Cardiac muscle cell (in vitro differentiated cells and primary cell): ENCODE data around the gene MEAK7. TPM values are rescaled to one million over a fixed set of nuclear protein-coding genes. Genes with fewer than 3 reads are reported as not detected.

ENCODE experiments used
- DNase-seq, 2 donors: peaks; one replicate each; pipeline versions ENCODE4 v3.0.0 to v3.0.0-alpha.2; 2010 to 2017; ENCODE audit warnings: low read depth in 1 of 2, low spot score in 1 of 2
- H3K27ac ChIP-seq: fragments of 200-600 bp; sonication (generic); 2 replicates; pipeline ENCODE4 v1.5.1; 2016
- H3K27me3 ChIP-seq: fragments of 200-600 bp; sonication (generic); 2 replicates; pipeline ENCODE4 v1.6.0; 2016; ENCODE audit warnings: control low read depth
- H3K36me3 ChIP-seq: fragments of 200-600 bp; sonication (generic); 2 replicates; pipeline ENCODE4 v1.5.1; 2016; ENCODE audit warnings: control low read depth
- H3K4me1 ChIP-seq: fragments of 200-600 bp; sonication (generic); 2 replicates; pipeline ENCODE4 v1.8.1; 2017; ENCODE audit warnings: low read depth, mild to moderate bottlenecking, mixed run types
- H3K4me3 ChIP-seq: fragments of 200-600 bp; sonication (generic); 2 replicates; pipeline ENCODE4 v1.5.1; 2016; ENCODE audit warnings: mild to moderate bottlenecking
- H3K9me3 ChIP-seq: fragments of 200-600 bp; sonication (generic); 2 replicates; pipeline ENCODE4 v1.5.1; 2017; ENCODE audit warnings: low read depth, mild to moderate bottlenecking, control low read depth
- CTCF ChIP-seq: IDR thresholded peaks from 2 replicates; pipeline ENCODE4 v1.5.1; 2012; ENCODE audit warnings: low read depth, mild to moderate bottlenecking, low read length
- polyA plus RNA-seq: library from polyadenylated mRNA; unstranded; fragments of >200 nt; fragmentation: Nextera tagmentation; extraction: Ambion mirVana; gene quantifications from 2 replicates; pipeline ENCODE4 v1.2.1, GENCODE V29; 2016
- total RNA-seq: library from RNA; depleted of rRNA; stranded (reverse); fragments of >200 nt; gene quantifications from 2 replicates; pipeline ENCODE4 v1.2.3, GENCODE V29; 2016

Gene MEAK7
- total and polyA plus RNA-seq, 2 experiments from 2014 or later: 26.6 to 28.7 TPM

DNA sequence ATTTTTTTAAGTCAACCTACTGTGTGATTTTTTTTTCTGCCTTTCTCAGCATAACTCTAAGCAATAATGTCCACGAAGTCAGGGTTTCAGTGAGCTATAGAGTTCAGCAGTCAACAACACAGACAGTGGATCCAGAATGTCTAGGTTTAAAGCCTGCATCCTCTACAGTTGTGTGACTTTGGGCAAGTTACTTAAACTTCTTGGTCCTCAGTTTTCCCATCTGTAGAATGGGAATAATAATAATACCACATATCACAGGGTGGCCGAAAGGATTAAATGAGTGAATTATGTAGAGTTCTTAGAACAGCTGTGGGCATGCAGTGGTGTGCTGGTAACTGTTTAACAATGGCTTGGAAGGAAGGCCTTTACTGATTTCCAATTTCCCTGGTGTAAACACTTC, 38.8 kb upstream of the MEAK7 start:
- no peak for DNase-seq
- Histone ChIP-seq H3K4me1 (peaks cover 14% of the 10 kb centered on the region), H3K36me3 (no peaks in the 10 kb centered on the region), H3K4me3 (no peak overlapping the region), H3K27me3 (no peaks in the 10 kb centered on the region), H3K9me3 (no peaks in the 10 kb centered on the region), H3K27ac (no peak overlapping the region)
- no peak for TF ChIP-seq CTCF

DNA sequence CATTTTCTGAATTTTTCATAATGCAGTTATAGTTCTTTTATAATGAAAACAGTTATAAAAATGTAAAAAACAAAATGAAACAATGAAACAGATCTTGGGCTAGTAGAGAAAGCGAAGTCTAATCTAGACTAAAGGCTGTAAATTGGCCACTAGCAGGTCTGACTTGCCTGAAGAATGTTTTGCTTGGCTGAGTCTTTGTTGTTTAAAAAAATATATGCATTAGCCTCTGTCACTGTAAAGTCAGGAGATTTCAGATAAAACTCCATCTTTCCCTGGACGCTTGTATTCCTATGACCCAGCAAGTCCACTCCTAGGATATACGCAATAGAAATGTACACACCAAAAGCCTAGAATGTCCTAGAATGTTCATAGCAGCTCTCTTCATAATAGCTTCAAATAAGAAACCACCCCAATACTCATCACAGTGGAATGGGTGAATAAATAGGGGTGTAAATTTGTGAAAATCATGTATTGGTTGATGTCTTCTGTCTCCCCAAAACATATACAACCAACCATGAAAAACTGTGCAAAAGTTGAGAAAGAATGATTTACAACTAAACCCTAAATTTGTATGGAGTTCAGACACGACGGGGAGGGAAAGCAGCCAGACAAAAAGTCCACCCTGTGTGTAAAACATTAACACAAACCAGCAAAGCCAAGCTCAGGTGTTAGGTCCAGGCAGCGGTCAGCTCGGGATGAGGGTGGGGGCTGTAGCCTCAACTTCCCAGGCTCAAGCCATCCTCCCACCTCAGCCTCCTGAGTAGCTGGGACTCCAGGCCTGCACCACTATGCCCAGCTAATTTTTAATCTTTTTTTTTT, 37.7 kb upstream of the MEAK7 start:
- DNase-seq: peak in 1 of 2 donors; percentile 63
- TF ChIP-seq CTCF: no peak
- no peaks in the 10 kb centered on the region for H3K9me3 ChIP-seq
- H3K4me1 ChIP-seq: peaks cover 4% of the 10 kb centered on the region
- H3K36me3 ChIP-seq: no peaks in the 10 kb centered on the region
- H3K4me3 ChIP-seq: no peak overlapping the region
- H3K27me3 ChIP-seq: no peaks in the 10 kb centered on the region
- no peak overlapping the region for H3K27ac ChIP-seq

- no peak for TF ChIP-seq CTCF
- H3K36me3 ChIP-seq: no peaks in the 10 kb centered on the region
- H3K4me1 ChIP-seq: no peaks in the 10 kb centered on the region
- no peak overlapping the region for H3K4me3 ChIP-seq
- H3K9me3 ChIP-seq: no peaks in the 10 kb centered on the region
- no peaks in the 10 kb centered on the region for H3K27me3 ChIP-seq
- DNase-seq: no peak
- no peak overlapping the region for H3K27ac ChIP-seq
Measured at GRCh38 chr16:84540194-84540593, 35.7 kb upstream of the MEAK7 start.

GRCh38 chr16:84538222-84538840, 33.9 kb upstream of the MEAK7 start:
- Histone ChIP-seq H3K4me1 (no peaks in the 10 kb centered on the region), H3K27me3 (no peaks in the 10 kb centered on the region), H3K4me3 (no peak overlapping the region), H3K27ac (no peak overlapping the region), H3K9me3 (no peaks in the 10 kb centered on the region), H3K36me3 (no peaks in the 10 kb centered on the region)
- no peak for DNase-seq
- TF ChIP-seq CTCF: no peak

DNA sequence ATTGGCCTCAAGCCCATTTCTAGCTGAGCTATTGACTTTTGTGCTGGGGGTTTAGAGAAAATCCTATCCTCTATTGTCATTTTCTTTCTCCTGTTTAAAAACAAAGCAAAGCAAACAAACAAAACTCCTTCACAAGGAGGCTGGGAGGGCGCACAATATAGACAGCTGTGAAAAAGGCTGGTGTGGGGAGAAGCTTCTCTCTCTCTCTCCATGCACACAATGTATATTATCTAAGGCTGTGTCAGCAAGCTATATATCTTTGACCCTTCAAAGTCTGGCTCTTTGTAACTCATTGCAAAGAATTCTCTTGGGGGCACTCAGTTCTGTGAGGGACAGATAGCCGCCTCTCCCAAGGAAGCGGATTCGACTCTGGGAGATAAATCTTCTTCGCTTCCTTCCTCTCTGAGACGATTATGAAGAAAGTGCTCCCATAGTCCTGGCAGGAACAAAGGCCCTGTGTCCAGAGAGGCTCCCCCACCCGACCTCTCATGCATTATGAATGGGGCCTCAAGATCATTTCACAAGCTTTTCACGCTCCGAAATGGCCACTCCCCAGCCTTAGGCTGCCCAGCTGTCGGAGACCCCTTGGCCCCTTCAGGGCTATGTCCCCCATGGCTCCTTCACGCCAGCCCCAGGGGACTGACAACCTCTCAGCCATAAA, 33.2 kb upstream of the MEAK7 start:
- no peaks in the 10 kb centered on the region for H3K27me3 ChIP-seq
- DNase-seq: peak in 1 of 2 donors; percentile 43
- no peak overlapping the region for H3K4me3 ChIP-seq
- H3K36me3 ChIP-seq: no peaks in the 10 kb centered on the region
- no peak overlapping the region for H3K27ac ChIP-seq
- H3K9me3 ChIP-seq: no peaks in the 10 kb centered on the region
- no peaks in the 10 kb centered on the region for H3K4me1 ChIP-seq
- TF ChIP-seq CTCF: no peak
